ENCODE results near the gene LHX4.

LHX4 gene

DNA sequence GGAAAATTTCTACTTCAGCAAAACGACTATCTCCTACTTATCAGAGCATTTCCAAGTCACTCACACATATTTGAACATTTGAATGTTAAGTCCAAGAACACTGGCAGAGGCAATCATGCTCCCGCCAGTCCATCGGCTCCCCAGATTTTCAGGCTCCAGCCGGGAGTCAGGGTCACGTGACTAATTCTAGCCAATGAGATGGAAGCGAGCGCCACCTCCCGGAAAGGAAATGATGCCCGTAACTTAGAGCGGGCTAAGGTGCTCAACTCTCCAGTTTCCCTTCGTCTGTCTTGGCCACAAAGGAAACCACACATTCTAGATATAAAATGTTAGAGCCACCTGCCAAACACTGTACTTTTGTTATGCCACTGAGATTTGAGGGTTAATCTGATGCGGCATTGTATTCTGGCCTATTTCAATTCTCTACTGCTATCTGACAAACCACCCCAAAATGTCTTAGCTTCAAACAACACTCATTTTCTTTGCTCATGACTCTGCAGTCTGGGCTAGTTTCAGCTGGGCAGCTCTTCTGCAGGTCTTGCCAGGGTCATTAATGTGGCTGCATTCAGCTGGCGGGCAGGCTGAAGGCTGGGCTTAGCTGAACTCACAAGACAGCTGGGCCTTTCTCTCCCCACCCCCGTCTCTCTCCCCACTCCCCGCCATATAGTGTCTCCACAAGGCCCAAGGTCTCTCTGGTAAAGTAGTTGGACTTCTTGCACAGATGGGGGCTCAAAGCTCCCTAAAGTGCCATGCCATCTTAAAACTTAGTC, 16.5 kb upstream of the LHX4 start:
- H3K27ac ChIP-seq (ENCODE audit: low read length): no peak overlapping the region
- no peaks in the 10 kb centered on the region for H3K9me3 ChIP-seq (ENCODE audit: control insufficient read depth in 1 of 2, low read length in 2 of 2)
- no peaks in the 10 kb centered on the region for H3K4me1 ChIP-seq (ENCODE audit: control insufficient read depth in 1 of 2, insufficient read depth in 2 of 2, low read length in 2 of 2)
- H3K36me3 ChIP-seq (ENCODE audit: control insufficient read depth in 1 of 2, insufficient read depth in 2 of 2, low read length in 2 of 2): no peaks in the 10 kb centered on the region
- no peaks in the 10 kb centered on the region for H3K27me3 ChIP-seq (ENCODE audit: low read depth, low read length)
- peak overlapping the region in 1 of 2 donors; percentile 22 for H3K4me3 ChIP-seq (ENCODE audit: low read depth in 1 of 2, low read length in 2 of 2)

DNA sequence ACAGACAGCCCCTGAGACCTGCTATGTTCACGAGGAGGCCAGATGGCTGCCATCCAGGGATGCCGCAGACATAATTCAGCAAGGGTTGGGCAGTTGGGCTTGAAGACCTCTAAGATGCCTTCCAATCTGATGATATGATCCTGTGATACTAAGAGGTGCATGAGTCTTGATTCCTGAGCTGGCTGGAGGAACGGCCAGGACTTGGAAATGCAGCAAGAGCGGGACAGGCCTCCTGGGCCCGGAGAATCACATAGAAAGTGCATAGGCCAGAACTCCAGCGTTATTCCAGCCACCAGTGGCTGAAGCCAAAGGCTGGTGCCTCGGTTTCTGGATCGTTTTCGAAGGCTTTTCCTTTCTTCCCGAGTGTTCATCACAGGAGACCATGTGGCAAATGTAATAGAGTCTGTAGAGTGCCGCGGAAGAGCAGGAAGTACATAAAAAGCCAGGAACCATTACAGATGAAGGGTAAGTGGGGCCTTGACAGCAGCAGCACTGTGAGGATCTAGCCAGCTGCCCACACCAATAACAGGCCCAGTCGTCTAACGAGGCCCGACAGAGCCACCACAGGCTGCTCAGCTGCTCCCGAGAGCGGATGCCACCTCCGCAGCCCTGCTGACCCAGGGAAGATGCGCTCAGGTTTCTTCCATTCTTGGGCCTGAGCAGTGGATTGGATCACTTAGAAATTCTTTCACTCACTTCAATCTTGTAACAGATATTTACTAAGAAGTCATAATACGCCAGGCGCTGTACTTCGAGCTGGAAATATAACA, 14.0 kb upstream of the LHX4 start:
- no peaks in the 10 kb centered on the region for H3K9me3 ChIP-seq (ENCODE audit: control insufficient read depth in 1 of 2, low read length in 2 of 2)
- H3K4me3 ChIP-seq (ENCODE audit: low read depth in 1 of 2, low read length in 2 of 2): no peak overlapping the region
- H3K4me1 ChIP-seq (ENCODE audit: control insufficient read depth in 1 of 2, insufficient read depth in 2 of 2, low read length in 2 of 2): no peaks in the 10 kb centered on the region
- no peak overlapping the region for H3K27ac ChIP-seq (ENCODE audit: low read length)
- no peaks in the 10 kb centered on the region for H3K36me3 ChIP-seq (ENCODE audit: control insufficient read depth in 1 of 2, insufficient read depth in 2 of 2, low read length in 2 of 2)
- peaks cover 3% of the 10 kb centered on the region for H3K27me3 ChIP-seq (ENCODE audit: low read depth, low read length)

DNA sequence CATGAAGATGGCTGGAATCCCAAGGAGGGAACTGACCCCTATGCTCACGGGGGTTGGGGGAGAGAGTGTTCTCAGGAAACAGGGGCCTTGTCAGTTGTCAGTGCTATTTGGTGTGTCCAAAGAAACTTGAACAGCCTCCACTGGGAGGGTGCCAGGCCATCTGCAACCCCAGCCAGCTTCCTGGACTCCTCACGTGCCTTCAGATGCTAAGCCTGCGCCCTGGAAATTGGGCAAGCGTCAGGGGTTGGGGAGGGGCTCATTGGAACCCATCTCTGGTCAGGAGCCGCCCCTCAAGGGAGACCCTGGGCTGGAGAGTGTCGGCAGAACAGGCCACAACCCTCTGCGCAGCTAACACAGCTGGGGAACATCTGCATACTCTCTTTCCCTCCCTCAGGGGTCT, 13.1 kb upstream of the LHX4 start:
- H3K36me3 ChIP-seq (ENCODE audit: control insufficient read depth in 1 of 2, insufficient read depth in 2 of 2, low read length in 2 of 2): no peaks in the 10 kb centered on the region
- no peak overlapping the region for H3K27ac ChIP-seq (ENCODE audit: low read length)
- no peaks in the 10 kb centered on the region for H3K9me3 ChIP-seq (ENCODE audit: control insufficient read depth in 1 of 2, low read length in 2 of 2)
- H3K27me3 ChIP-seq (ENCODE audit: low read depth, low read length): peaks cover 3% of the 10 kb centered on the region
- H3K4me3 ChIP-seq (ENCODE audit: low read depth in 1 of 2, low read length in 2 of 2): no peak overlapping the region
- H3K4me1 ChIP-seq (ENCODE audit: control insufficient read depth in 1 of 2, insufficient read depth in 2 of 2, low read length in 2 of 2): no peaks in the 10 kb centered on the region

DNA sequence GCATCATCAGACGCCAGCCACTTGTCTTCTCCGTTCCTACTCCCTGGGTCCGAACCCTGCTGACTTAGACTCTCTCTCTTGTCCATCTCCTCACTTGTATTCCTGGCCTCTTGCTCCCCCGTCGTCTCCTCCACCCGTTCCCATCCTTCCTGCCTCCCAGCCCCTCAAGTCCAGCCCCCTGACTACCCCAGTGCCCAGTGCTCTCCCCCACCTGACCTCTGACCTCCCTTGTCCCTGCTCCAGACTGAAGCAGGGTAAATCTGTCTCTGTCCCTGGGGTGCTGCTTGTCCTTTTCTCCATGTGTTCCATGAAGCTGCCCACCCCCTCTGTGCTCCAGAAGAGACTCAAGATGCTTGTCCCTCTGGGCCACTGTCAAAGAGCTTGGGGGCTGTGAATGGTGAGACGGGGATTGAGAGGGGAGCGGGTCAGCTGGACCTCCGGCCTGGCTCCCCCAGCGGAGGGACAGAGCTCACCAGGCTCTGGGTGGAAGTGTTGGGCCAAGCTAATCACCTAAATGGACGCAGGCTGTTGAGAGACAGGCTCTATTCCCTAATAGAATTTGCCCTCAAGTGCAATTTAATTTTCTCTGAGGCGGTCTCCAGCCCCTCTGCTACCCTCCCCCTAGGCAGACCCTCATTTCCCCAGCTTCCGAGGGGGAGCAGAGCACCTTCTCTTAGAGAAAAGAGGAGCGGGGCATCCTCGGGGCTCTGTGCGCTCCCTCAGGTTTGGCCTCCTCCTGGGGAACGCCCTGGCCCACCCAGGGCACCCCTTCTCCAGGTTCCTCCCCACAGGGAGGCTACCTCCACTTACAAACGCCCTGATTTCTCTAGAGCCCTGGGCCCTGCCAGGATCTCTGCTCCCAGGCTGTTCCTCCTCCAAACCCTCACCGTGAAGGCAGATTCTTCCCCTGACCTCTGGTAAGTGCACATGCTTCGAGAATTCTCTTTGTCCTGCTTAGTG, 11.0 kb upstream of the LHX4 start:
- Histone ChIP-seq H3K4me3 (ENCODE audit: low read depth in 1 of 2, low read length in 2 of 2) (no peak overlapping the region), H3K36me3 (ENCODE audit: control insufficient read depth in 1 of 2, insufficient read depth in 2 of 2, low read length in 2 of 2) (no peaks in the 10 kb centered on the region), H3K27ac (ENCODE audit: low read length) (no peak overlapping the region), H3K27me3 (ENCODE audit: low read depth, low read length) (peaks cover 3% of the 10 kb centered on the region), H3K4me1 (ENCODE audit: control insufficient read depth in 1 of 2, insufficient read depth in 2 of 2, low read length in 2 of 2) (no peaks in the 10 kb centered on the region), H3K9me3 (ENCODE audit: control insufficient read depth in 1 of 2, low read length in 2 of 2) (no peaks in the 10 kb centered on the region)

DNA sequence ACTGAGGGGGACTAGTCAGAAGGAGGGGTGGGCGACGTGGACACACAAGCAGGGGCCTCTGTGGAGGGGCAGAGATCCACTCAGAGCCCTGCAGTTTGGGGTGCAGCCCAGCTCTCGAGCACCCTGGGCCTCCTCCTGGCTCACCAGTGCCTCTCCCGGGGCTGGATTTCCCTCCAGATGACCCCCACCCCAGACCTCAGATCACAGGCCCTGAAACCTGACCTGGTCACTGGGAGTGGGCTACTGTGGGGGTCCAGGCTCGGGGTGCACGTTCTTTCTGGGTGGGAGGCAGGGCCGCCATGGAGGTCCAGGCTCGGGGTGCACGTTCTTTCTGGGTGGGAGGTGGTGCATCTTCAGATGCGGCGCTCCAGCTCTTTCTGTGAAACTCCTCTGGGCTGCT, 10.3 kb upstream of the LHX4 start:
- Histone ChIP-seq H3K4me1 (ENCODE audit: control insufficient read depth in 1 of 2, insufficient read depth in 2 of 2, low read length in 2 of 2) (no peaks in the 10 kb centered on the region), H3K36me3 (ENCODE audit: control insufficient read depth in 1 of 2, insufficient read depth in 2 of 2, low read length in 2 of 2) (no peaks in the 10 kb centered on the region), H3K27me3 (ENCODE audit: low read depth, low read length) (peaks cover 9% of the 10 kb centered on the region), H3K9me3 (ENCODE audit: control insufficient read depth in 1 of 2, low read length in 2 of 2) (no peaks in the 10 kb centered on the region), H3K4me3 (ENCODE audit: low read depth in 1 of 2, low read length in 2 of 2) (no peak overlapping the region), H3K27ac (ENCODE audit: low read length) (no peak overlapping the region)

DNA sequence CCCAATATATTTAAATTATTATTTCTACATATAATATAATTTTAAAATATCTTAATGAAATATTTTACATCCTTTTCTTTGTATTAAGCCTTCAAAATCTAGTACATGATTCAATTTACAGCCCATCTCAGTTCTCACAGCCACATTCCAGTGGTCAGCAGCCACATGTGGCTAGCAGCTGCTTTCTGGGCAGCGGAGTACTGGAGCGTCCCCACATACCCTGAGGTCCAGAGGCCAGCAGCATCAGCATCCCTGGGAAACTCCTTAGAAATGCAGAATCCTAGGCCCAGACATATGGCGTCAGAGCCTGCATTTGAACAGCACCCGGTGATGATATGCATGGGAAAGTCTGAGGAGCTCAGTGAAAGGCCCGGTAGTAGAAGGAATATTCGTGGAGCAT, 8.6 kb upstream of the LHX4 start:
- peaks cover 14% of the 10 kb centered on the region for H3K27me3 ChIP-seq (ENCODE audit: low read depth, low read length)
- H3K9me3 ChIP-seq (ENCODE audit: control insufficient read depth in 1 of 2, low read length in 2 of 2): no peaks in the 10 kb centered on the region
- no peak overlapping the region for H3K4me3 ChIP-seq (ENCODE audit: low read depth in 1 of 2, low read length in 2 of 2)
- H3K27ac ChIP-seq (ENCODE audit: low read length): no peak overlapping the region
- no peaks in the 10 kb centered on the region for H3K4me1 ChIP-seq (ENCODE audit: control insufficient read depth in 1 of 2, insufficient read depth in 2 of 2, low read length in 2 of 2)
- H3K36me3 ChIP-seq (ENCODE audit: control insufficient read depth in 1 of 2, insufficient read depth in 2 of 2, low read length in 2 of 2): no peaks in the 10 kb centered on the region

DNA sequence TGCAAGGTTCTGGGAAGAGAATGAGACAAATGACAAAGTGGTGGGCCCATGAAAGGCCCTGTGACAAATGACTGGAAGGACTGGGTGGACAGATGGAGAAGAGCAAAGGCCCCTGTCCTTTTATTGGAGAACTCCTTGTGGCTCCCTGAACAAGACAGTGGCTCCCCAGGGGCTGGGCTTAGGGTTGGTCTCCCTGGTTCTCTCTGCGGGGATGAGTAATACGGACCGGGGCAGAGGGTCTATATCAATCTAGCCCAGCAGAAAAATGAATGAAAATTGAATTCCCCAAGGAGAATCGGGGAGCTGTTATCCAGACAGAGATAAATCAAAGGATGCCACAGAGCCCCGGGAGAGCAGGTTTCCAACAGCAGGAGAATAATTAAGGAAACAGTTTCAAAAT, 5.2 kb upstream of the LHX4 start:
- Histone ChIP-seq H3K27me3 (ENCODE audit: low read depth, low read length) (peaks cover 29% of the 10 kb centered on the region), H3K27ac (ENCODE audit: low read length) (no peak overlapping the region), H3K4me3 (ENCODE audit: low read depth in 1 of 2, low read length in 2 of 2) (no peak overlapping the region), H3K4me1 (ENCODE audit: control insufficient read depth in 1 of 2, insufficient read depth in 2 of 2, low read length in 2 of 2) (peaks cover 0 to 11% of the 10 kb centered on the region in 2 donors), H3K9me3 (ENCODE audit: control insufficient read depth in 1 of 2, low read length in 2 of 2) (no peaks in the 10 kb centered on the region), H3K36me3 (ENCODE audit: control insufficient read depth in 1 of 2, insufficient read depth in 2 of 2, low read length in 2 of 2) (no peaks in the 10 kb centered on the region)

DNA sequence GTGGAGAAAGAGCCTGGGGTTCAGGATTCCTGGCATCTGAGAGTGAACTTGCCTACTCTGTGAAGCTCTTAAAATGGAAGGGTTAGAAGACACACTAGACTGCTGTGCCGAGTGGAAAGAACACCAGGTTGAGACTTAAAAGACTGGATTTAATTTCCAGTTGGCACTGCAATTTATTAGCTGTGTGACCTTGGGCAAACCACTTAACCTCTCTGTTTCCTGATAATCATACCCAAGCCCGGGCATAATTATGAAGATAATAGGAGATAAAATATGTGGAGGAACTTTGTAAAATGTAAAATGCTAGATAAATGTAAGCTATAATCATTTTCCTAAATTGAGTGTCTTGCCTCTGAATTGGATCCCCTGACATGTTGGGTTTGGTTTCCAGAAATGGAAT, 4.7 kb upstream of the LHX4 start:
- Histone ChIP-seq H3K4me1 (ENCODE audit: control insufficient read depth in 1 of 2, insufficient read depth in 2 of 2, low read length in 2 of 2) (peaks cover 0 to 15% of the 10 kb centered on the region in 2 donors), H3K4me3 (ENCODE audit: low read depth in 1 of 2, low read length in 2 of 2) (no peak overlapping the region), H3K27me3 (ENCODE audit: low read depth, low read length) (peaks cover 29% of the 10 kb centered on the region), H3K27ac (ENCODE audit: low read length) (no peak overlapping the region), H3K36me3 (ENCODE audit: control insufficient read depth in 1 of 2, insufficient read depth in 2 of 2, low read length in 2 of 2) (no peaks in the 10 kb centered on the region), H3K9me3 (ENCODE audit: control insufficient read depth in 1 of 2, low read length in 2 of 2) (no peaks in the 10 kb centered on the region)

DNA sequence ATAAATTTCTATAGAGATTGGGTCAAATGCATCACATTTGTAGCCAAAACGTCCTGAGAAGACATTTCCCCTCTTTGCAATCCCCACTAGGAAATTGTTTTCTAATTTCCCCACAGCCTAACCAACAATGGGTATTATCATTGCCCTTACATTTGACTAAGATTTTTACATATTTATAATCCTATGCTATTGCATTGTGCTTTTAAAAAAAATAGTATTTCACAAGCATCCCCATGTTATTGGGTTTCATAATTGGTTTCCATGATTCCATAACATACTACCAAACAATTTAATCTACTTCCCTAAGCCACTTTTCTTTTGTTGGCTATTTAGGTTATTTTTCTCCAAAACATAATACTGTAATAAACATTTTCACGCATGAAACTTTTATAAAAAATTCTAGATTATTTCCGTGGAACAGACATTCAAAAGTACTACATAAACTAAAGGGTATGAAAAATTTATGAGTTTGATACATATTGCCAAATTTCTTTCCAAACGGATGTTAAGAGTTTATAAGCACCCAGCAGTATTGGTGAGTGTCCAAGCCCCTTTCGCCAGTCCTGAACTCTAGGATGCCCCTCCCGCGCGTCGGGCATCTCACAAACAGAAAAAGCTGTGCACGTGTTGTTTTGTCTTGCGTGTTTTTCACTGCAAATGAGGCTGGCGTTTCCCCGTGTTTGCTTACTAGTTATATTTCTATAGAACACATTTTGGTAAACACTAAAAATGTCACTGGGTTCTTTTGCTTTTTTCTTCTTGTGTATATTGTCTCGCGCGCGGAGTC, 2.0 kb upstream of the LHX4 start:
- no peaks in the 10 kb centered on the region for H3K36me3 ChIP-seq (ENCODE audit: control insufficient read depth in 1 of 2, insufficient read depth in 2 of 2, low read length in 2 of 2)
- H3K4me1 ChIP-seq (ENCODE audit: control insufficient read depth in 1 of 2, insufficient read depth in 2 of 2, low read length in 2 of 2): peaks cover 5 to 33% of the 10 kb centered on the region in 2 donors
- H3K9me3 ChIP-seq (ENCODE audit: control insufficient read depth in 1 of 2, low read length in 2 of 2): peaks cover 0 to 3% of the 10 kb centered on the region in 2 donors
- H3K4me3 ChIP-seq (ENCODE audit: low read depth in 1 of 2, low read length in 2 of 2): no peak overlapping the region
- peaks cover 53% of the 10 kb centered on the region for H3K27me3 ChIP-seq (ENCODE audit: low read depth, low read length)
- H3K27ac ChIP-seq (ENCODE audit: low read length): no peak overlapping the region

DNA sequence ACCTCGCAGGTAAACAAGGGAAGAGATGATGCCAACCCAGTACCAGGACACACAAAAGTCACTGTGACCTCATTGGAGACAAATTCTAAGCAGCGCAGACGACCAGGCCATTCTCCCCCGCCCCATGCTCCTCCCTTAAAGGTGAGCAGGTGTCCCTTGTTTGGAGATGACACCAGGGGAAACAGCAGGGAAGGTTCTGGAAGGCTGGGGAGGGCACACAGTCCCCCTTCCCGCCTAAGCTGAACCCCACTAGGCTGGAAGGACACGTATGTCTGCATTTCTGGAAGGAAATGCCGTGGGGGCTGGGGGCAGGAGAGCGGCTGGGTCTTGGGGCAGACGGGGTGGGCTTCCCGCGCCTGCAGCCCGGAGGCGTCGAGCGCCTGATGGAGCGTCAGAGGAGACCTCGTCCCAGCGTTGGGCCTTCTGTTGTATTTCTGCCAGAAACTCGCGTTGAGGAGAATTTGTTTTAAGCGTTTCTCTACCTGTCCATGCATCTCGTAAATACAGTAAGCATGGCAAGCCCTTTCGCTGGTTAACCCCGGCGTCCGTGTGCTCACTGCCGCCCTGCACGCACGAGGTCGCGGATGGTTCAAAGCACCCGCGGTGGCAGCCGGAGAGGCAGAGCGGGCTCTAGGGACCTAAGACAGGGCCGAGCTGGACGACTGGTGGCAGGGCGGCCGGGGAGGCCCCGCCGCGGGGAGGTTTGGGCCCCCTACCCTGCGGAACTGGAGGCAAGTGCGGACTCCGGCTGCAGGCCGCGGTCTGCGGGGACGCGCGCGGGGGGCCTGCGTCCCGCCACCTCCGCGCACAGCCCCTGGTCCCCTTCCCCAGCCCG, 1.2 kb upstream of the LHX4 start:
- peak overlapping the region; percentile 21 to 77 for H3K4me3 ChIP-seq (ENCODE audit: low read depth in 1 of 2, low read length in 2 of 2)
- H3K9me3 ChIP-seq (ENCODE audit: control insufficient read depth in 1 of 2, low read length in 2 of 2): peaks cover 0 to 3% of the 10 kb centered on the region in 2 donors
- H3K27me3 ChIP-seq (ENCODE audit: low read depth, low read length): peaks cover 61% of the 10 kb centered on the region
- peaks cover 5 to 39% of the 10 kb centered on the region in 2 donors for H3K4me1 ChIP-seq (ENCODE audit: control insufficient read depth in 1 of 2, insufficient read depth in 2 of 2, low read length in 2 of 2)
- H3K27ac ChIP-seq (ENCODE audit: low read length): no peak overlapping the region
- no peaks in the 10 kb centered on the region for H3K36me3 ChIP-seq (ENCODE audit: control insufficient read depth in 1 of 2, insufficient read depth in 2 of 2, low read length in 2 of 2)

All from muscle layer of duodenum (tissue), 2 donors.